CD4-positive, alpha-beta T cell treated with Interleukin-10 for 1 hour (primary cell): ENCODE measurements around the gene TIPARP.

ENCODE experiments used
- DNase-seq: peaks from one replicate; pipeline ENCODE4 v3.0.0-alpha.2; 2020

The TIPARP gene, protein sequence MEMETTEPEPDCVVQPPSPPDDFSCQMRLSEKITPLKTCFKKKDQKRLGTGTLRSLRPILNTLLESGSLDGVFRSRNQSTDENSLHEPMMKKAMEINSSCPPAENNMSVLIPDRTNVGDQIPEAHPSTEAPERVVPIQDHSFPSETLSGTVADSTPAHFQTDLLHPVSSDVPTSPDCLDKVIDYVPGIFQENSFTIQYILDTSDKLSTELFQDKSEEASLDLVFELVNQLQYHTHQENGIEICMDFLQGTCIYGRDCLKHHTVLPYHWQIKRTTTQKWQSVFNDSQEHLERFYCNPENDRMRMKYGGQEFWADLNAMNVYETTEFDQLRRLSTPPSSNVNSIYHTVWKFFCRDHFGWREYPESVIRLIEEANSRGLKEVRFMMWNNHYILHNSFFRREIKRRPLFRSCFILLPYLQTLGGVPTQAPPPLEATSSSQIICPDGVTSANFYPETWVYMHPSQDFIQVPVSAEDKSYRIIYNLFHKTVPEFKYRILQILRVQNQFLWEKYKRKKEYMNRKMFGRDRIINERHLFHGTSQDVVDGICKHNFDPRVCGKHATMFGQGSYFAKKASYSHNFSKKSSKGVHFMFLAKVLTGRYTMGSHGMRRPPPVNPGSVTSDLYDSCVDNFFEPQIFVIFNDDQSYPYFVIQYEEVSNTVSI

DNA sequence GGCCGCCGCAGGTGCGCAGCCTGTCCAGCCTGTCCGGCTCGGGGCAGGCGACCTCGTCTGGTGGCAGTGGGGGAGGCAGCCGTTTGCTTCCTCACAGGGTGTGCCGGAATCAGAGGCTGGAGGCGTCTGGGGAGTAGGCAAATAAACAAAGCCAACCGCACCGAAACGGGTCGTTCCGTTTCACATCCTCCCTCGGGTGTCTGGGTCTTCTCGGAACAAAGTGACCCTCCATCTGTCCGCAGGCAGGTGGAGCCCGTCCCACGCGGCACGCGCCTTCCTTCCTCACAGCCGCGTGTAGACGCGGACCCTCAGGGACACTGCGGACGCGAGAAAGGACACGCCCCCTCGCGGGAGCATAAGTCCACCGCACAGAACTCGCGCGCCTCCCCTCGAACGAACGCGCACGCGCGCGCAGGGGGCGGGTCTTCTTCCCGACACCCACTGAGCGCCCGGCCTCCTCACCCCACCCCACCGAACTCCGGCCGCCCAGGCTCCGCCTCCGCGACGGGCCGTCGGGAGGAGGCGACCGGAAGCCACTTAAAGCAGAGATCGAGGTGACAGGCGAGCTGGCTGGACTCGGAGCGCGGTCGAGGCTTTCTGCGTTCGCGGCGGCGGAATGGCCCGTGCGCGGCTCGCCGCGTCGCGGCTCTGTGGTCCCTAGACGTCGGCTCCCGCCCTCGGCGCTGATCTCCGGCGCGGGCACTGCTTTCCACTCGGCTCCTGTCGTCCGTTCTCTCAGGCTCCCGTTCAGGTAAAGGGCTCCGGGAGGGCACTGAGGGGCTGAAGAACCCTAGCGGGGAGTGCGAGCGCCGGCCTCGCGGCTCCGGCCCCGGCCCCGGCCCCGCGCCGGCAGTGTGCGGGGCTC is at the start of gene TIPARP:
Gene TIPARP (plus strand): TSS at position 545 of the 865 bp plus-strand sequence. CDS start 3,108 bp downstream, outside the sequence.
- peak; percentile 99 for DNase-seq

DNA sequence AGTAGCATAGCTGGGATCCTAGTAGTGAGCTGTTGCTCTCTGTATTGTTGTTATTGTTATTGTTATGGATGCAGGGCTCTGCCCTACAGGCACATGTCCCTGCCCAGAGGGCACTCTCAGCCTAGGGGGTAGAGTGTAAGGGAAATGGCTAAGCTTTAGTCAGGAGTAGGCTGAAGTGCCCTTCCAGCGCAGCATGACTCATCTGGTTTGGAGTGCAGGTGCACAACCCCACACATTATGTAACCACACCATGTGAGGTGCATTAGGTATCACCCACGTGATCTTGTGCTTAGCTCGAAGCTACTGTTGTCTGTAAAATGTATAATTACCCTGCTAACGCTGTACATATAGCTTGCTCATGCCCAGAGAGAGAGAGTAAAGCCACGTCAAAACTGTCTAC is 48.3 kb upstream of the TIPARP start:
- DNase-seq, result no peak

DNA sequence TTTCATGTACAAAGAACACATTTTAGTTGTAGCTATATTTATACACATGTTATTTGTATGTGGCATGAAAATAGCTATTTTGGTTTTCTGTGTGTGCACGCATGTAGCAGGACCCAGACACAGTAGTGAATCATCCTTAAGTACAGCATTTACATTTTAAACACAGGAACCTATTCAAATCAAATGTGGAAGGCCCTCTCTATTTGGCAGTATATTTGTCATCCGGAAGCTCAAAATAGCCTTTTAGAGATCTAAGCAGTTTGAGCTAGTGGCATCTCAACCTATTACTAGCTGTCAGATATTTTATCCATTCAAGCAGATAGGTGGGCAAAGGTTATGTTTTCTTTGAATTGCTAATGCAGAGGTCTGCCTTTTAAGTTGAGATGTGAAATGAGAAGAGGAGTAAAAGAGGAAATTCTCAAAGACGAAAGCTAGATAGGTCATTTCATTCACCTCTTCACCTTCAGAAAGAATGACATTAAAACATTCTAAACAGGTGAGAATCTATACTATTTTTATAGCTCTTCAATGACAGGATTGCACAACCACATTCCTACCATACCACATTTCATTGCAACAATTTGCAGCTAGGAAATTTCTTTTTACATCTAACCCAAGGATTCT is 46.3 kb upstream of the TIPARP start:
- DNase-seq, result no peak

DNA sequence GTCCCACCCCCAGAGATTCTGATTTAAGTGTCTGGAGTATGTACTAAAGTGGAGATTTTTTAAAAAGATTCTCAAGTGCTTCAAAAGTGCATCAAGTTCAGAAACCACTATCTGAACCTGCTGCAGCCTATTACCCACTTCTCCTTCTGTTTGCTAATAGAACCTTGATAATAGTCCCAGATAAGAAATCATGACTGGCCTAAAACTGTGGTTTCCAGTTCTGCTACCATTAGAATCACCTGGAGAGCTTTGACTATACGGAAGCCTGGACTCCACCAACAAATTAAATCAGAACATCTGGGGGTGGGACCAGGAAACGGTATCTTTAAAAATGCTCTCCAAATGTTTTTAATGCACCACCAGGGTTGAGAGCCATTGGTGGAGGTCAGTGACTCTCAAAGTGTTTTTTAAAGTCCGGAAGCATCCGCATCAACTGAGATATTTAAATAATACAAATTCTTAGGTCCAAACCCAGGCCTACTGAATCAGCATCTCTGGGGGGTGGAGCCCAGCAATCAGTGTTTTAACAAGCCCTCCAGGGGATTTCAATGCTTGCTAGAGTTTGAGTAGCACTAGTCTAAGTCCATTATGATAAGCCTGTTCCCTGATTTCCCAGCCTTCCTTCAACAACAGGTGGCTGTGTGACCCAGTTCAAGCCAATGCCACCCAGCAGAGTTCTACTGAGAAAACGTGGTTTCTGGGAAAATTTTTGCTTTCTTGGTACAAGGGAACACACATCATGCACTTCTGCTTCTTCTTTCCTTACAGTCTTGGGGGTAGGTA is 45.4 kb upstream of the TIPARP start:
- no peak for DNase-seq

DNA sequence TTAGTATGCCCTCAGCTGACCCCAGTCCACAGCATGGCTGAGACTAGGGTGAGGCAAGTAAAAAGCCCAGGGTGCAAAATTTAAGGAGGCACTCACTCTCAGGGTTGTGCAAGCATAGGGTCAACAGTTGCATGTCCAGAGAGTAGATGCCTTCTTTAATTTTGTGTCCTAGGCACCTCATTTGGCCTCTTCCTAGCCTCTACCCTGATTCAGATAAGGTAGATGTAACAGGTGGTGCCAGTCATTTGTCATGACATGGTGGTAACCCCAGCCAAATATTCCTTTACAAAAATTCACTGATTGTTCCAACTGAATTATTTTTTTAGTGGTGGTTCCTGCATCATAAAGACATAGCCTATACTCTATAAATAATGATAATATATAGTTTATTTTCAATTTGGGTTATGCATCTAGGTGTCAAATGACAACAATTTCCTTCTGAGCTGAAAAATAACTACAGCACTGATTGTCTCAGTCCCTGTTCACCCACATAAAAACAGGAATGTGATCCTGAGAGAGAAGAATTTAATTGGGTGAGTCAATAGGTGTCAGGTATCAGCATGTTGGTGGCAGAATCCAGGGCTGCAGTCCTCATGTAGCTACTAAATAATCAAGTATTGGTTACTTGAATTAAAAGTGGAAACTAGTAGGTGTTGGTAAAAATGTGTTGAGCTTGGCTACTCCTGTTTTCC is 44.2 kb upstream of the TIPARP start:
- DNase-seq, result no peak

DNA sequence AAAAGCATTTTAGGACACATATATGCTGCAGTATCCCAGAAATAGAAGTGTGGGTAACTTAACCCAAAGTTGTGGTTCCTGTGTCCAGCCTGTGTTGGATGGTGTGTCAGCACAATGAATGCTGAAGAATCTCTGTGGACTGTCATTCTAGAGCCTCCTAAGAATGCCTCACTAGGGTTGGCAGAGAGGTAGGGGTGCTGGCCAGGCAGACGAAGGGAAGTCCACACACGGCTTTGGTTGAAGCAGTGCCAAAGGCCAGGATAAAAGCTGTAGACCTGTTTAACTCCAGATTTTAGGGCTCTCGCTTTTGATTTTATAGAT is 43.7 kb upstream of the TIPARP start:
- DNase-seq, result no peak

DNA sequence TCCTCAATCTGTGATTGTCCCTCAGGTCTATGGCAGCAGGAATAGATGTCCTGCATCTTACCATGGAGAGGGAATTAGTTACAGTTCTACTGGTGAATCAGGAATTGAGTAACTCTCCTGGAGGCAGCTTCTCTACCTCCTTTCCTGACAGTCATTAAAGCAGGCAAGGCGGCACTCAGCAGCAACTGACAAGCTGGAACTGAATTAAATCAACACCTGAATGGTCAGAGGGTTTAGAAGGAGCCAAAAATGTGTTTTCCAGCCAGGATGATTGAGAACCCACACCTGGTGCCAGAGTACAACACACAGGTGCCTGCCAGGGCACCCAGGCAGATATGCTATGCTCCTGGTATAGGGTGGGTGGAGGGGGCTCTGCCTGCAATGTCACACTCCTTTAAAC is 43.1 kb upstream of the TIPARP start:
- DNase-seq, result no peak

DNA sequence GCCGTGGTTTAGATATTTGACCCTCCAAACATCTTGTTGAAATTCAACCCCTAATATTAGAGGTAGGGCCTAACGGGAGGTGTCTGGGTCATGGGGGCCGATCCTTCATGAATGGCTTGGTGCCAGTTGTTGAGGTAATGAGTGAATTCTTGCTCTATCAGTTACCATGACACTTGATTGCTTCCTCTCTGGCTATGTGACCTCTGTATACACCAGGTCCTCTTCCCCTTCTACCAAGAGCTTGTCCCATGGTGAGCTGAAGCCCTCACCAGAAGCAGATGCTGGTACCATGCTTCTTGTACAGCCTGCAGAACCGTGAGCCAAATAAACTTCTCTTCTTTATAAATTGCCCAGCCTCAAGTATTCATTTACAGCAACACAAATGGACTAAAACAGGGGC is 41.8 kb upstream of the TIPARP start:
- no peak for DNase-seq

DNA sequence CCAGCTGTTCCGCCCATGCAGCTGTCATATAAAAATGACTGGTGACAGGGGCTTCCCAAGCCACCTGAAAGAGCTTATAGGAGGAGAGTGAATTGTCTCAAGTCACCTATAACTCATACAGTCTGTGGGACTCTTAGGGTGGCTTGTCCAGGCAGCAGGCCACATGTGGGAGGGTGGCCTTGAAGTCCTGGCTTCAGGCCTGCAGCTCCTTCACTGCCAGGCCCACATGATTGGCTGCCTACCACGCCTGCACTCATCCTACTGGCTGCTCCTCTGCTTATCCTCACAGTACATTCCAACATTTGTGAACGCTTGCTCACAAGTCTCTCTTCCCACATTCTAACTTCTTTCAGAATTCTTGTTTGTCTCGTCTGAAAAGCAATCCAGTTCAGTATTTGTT is 41.1 kb upstream of the TIPARP start:
- DNase-seq, result no peak

DNA sequence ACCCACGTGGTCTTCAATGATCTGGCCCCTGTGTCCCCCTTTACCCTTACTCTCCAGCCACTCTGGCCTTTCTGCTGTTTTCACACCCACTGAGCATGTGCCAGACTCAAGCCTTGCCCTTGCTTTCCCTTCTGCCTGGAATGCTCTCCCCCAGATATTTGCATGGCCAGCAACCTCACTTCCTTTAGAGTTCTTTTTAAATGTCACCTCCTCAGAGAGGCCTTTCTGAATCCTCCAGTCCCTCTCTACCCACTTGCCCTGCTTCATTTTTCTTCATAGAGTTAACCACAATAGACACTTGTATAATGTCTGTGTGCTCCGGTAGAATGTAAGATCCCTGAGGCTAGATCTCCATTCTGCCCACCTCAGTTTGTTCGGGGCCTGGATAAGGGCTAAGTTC is 39.4 kb upstream of the TIPARP start:
- no peak for DNase-seq

DNA sequence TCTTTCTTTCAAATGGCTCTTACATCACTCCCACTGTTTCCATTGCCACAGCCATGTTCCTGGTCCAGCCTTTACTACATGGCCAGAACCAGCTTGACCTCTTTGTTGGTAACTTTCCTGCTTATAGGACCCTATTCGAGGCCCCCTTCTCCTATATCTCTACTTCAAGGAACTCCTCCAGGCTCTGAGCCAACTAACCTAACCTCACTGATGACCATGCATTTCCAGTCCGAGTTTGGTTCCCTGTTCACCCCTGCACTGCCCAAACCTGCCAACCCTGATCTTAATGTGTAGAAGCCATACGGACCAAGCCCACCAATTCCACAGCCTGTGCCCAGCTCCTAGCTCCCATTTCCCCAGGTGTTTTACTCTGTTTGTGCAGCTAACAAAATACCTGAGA is 38.4 kb upstream of the TIPARP start:
- DNase-seq, result no peak

DNA sequence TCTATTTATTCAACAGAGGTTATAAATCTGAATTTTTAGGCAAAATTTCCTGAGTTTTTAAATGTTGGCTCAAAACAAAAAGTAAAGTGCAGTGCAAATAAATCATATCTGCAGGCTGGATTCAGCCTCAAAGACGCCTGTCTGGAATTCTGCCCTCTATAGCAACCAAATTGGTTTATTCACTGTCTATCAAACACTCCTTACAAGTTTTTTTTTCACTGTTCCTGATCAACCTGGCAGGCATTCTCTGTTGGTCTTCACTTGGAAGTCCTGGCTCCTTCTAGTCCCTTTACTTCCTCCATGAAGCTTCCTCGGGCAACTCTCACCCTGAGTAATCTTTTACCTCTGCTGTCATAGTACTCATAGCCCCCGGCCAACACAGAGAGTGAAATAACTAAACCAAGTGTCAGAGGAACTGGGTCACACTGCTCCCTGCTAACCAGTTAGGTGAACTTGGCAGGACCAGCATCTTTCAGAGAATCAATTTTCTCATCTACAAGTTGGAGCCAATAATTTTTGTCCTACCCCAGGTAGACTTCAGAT is 36.8 kb upstream of the TIPARP start:
- no peak for DNase-seq

DNA sequence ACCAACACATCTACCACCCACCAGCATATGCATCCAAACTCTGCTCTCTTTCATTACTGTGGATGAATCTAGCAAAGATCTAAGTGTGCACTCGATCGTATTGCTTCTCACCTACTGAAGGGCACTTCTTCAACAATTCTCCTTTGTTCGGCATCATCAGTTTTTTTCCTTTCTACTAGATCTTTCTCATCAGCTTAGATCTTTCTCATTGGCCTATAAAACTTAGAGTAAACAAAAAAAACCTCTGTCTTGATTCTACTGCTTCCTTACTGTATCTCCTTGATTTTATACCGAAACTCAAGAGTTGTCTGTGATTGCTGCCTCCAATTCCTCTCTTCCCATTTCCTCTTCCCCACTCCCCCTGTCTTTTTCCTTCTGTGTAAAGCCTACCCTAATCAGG is 36.1 kb upstream of the TIPARP start:
- DNase-seq, result no peak

DNA sequence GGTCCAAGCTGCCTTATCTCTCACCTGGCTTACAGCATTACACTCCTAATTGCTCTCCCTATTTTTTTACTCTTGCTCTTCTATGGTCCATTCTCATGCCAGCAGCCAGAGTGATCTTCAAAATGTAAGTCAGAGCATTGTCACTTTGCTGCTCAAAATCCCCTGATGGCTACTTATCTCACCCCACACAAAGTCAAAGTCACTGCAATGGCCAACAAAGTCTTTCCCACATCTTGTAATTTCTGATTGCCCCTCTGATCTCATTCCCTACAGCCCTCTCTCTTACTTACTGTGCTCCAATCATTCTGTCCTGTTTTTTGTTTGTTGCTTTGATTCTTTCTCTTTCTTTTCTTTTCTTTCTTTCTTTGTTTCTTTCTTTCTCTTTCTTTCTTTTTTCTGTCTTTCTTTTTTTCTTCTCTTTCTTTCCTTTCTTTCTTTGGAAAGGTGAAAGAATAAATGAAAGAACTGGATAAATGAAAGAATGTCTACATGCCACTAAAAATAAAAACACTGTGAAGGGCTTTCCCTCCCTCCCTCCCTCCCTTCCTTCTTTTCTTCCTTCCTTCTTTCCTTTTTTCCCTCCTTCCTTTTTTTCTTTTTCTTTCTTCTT is 34.9 kb upstream of the TIPARP start:
- DNase-seq, result no peak

DNA sequence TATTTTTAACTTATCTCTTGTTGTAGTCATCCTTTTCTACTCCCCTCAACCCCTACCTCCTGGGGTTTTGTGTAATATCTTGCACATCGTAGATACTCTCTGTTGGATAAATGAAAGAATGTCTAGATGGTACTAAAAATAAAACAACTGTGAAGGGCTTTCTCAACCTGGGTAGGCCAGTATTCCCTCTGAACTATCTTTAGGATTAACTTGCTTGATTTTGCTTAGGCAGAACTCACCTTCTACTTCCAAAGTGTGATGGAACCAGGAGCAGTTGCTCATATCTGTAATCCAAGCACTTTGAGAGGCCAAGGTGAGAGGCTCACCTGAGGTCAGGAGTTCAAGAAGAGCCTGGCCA is 32.8 kb upstream of the TIPARP start:
- DNase-seq, result no peak

DNA sequence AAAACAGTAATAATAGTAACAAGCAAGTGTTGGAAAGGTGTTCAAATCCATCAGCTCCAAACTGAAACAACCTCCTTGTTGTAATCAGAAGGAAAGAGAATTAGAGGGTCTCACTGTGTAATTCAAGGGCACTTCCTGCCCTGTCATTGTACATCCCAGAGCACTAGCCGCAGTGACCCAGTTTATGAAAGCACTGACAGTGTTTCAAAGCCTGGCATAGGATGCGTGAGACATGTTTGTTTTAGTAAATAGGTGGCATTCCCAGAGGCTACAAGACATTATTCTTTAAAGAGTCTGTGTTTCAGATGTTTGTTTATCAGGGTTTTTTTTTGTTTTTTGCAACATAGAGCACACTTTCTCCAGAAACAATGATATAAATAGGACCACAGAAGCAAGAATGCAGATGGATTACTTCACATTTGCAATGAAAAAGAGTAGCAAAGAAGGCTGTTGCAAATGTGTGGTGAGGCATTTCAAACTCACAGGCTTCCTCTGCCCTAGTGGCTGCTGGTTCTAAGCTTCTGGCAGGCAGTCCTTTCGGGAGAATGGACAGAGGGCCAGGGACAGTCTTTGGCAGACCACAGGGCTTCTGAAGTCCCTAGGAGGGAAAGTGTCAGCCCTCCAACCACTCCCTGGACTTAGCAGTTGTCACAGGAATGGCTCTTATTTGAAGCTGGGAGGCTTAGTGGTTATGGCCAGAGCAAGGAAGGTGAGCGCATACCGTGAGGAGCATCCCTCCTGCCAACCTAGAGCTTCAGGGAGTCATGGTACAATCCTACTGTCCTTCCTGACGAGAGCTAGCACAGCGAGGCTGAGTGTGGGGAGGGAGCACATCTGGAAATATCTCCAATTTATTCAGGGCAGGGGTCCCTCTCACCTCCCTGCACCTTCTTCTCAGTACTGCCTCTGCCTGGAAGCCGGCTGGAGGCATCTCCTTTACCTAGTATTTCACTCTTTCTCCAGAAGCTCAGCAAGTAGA is 31.4 kb upstream of the TIPARP start:
- DNase-seq, result no peak

DNA sequence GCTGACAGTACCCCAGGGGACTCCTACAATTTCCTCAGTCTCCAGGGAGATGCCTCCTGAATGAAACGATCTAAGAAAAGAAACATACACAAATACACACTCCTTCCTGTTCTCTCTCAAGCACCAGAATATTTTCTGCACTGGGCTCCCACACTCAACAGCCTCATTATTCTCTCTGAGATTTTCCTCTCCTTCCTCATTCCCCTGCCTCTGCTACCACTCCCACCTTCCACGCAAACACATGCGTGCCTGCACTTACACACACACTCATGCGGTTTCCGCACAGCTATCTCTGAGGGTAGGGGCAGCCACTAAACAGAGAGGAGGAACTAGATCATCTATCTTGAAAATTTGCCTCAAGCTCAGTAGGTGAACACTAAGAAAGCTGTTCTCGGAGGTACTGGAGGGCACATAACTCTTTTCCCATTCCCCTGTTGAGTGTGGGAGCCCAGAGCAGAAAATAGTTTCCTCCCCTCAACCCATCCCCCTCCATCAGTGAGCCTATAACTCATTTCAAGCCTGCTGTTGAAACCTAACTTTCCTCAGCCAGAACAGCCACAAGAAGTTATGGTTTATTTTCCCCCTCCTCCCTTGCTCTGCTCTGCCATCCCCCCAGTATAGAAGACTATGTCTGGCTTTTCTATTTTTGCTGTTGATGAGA is 30.5 kb upstream of the TIPARP start:
- peak; percentile 41 for DNase-seq

DNA sequence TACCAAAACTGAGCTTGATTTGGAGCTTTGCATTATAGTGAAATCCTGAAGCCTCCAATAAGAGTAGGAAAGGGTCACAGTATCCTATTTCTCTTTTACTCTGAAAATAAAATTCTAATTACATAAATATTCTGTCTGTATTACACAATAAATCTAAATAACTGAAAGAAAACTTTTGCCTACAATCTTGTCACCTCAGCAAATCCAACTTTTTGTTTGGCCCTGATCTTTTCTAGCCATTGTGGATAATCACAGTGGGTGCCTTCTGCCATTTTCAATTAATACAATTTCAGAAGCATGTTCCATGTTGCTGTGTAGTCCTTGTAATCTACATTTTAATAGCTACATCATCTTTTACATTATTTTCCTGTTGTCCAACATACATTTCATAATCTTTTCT is 29.4 kb upstream of the TIPARP start:
- no peak for DNase-seq

DNA sequence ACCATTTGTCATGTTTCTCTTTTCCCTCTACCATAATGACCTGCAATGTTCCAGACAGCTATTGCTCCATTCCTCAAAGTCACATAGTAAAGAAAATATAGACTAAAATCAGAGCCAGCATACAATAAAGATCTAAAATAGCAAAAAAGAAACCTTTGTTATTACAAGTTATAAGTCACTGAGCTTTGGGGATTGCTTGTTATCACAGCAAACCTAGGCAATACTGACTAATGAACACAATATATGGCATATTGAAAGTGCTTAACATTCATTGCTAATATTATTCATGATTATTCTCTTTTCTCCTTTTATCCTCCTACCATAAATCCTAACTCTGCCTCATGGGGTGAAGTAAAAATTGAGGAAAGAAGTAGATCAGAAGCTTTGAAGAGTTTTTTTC is 27.4 kb upstream of the TIPARP start:
- DNase-seq, result no peak
